ENCODE measurements around the gene TNFRSF8. TPM values are rescaled to one million over a fixed set of nuclear protein-coding genes. Genes with fewer than 3 reads are reported as not detected.

The TNFRSF8 gene
- total and polyA plus RNA-seq, 9 donors = 0.17 to 10.9 (median 0.45) TPM

GRCh38 chr1:12088607-12089006 is 25.5 kb downstream of the TNFRSF8 start:
- H3K4me1 ChIP-seq (ENCODE audit: insufficient read depth) = no peaks in the 10 kb centered on the region
- 68 to 85% (median 74%) methylated on average over 4 to 6 of the region's 6 CpGs for WGBS, 3 donors

GRCh38 chr1:12090326-12090725 is 27.2 kb downstream of the TNFRSF8 start:
- no peak overlapping the region for H3K4me3 ChIP-seq
- H3K9me3 ChIP-seq = no peaks in the 10 kb centered on the region
- DNase-seq = no peak
- H3K36me3 ChIP-seq = no peaks in the 10 kb centered on the region
- H3K27ac ChIP-seq = no peak overlapping the region
- intact Hi-C loops (cut with DNase I) = loop anchor here in 1 of 4 donors (10.0 kb wide), 1 partner anchor 236 kb away; the partner anchor contains the start of gene NPPB
- TF ChIP-seq CTCF (IDR thresholded peaks at IDR 0.05) (no peak), POLR2A (IDR thresholded peaks at IDR 0.05) (no peak), EP300 (IDR thresholded peaks at IDR 0.05) (no peak)
- no peaks in the 10 kb centered on the region for H3K27me3 ChIP-seq
- H3K4me1 ChIP-seq (ENCODE audit: insufficient read depth) = no peaks in the 10 kb centered on the region
- 86 to 90% (median 88%) methylated on average over 3 of the region's 3 CpGs for WGBS, 3 donors

More at GRCh38 chr1:12088607-12089006, 25.5 kb downstream of the TNFRSF8 start:
- intact Hi-C loops (cut with DNase I) = no loop called here
- Histone ChIP-seq H3K4me3 (no peak overlapping the region), H3K9me3 (no peaks in the 10 kb centered on the region), H3K27me3 (no peaks in the 10 kb centered on the region), H3K36me3 (no peaks in the 10 kb centered on the region), H3K27ac (no peak overlapping the region)
- DNase-seq = no peak
- TF ChIP-seq POLR2A (IDR thresholded peaks at IDR 0.05) = no peak
- TF ChIP-seq EP300 (IDR thresholded peaks at IDR 0.05) = no peak
- TF ChIP-seq CTCF (IDR thresholded peaks at IDR 0.05) = no peak

- H3K9me3 ChIP-seq = no peaks in the 10 kb centered on the region
- DNase-seq = no peak
- WGBS, 3 donors = 87 to 93% (median 91%) methylated on average over 1 of the region's 1 CpG
- H3K27ac ChIP-seq = no peak overlapping the region
- no peaks in the 10 kb centered on the region for H3K4me1 ChIP-seq (ENCODE audit: insufficient read depth)
- no peaks in the 10 kb centered on the region for H3K27me3 ChIP-seq
- intact Hi-C loops (cut with DNase I) = loop anchor here in 1 of 4 donors (10.0 kb wide), 1 partner anchor 236 kb away; the partner anchor contains the start of gene NPPB
- H3K36me3 ChIP-seq = no peaks in the 10 kb centered on the region
- H3K4me3 ChIP-seq = no peak overlapping the region
- TF ChIP-seq CTCF (IDR thresholded peaks at IDR 0.05) (no peak), POLR2A (IDR thresholded peaks at IDR 0.05) (no peak), EP300 (IDR thresholded peaks at IDR 0.05) (no peak)
Measured at GRCh38 chr1:12091191-12091590, 28.1 kb downstream of the TNFRSF8 start.

- intact Hi-C loops (cut with DNase I) = loop anchor here in 1 of 4 donors (10.0 kb wide), 1 partner anchor 239 kb away; the partner anchor contains the start of gene NPPB
- no peaks in the 10 kb centered on the region for H3K36me3 ChIP-seq
Measured at GRCh38 chr1:12094180-12094579, 31.1 kb downstream of the TNFRSF8 start.

More at GRCh38 chr1:12094180-12094579, 31.1 kb downstream of the TNFRSF8 start:
- H3K4me3 ChIP-seq = no peak overlapping the region
- H3K9me3 ChIP-seq = no peaks in the 10 kb centered on the region
- H3K4me1 ChIP-seq (ENCODE audit: insufficient read depth) = no peaks in the 10 kb centered on the region
- 82 to 90% (median 84%) methylated on average over 3 of the region's 3 CpGs for WGBS, 3 donors
- TF ChIP-seq POLR2A (IDR thresholded peaks at IDR 0.05) (no peak), EP300 (IDR thresholded peaks at IDR 0.05) (no peak), CTCF (IDR thresholded peaks at IDR 0.05) (no peak)
- H3K27ac ChIP-seq = no peak overlapping the region
- H3K27me3 ChIP-seq = no peaks in the 10 kb centered on the region
- DNase-seq = no peak
